ENCODE results near the gene MYL12A.

DNA sequence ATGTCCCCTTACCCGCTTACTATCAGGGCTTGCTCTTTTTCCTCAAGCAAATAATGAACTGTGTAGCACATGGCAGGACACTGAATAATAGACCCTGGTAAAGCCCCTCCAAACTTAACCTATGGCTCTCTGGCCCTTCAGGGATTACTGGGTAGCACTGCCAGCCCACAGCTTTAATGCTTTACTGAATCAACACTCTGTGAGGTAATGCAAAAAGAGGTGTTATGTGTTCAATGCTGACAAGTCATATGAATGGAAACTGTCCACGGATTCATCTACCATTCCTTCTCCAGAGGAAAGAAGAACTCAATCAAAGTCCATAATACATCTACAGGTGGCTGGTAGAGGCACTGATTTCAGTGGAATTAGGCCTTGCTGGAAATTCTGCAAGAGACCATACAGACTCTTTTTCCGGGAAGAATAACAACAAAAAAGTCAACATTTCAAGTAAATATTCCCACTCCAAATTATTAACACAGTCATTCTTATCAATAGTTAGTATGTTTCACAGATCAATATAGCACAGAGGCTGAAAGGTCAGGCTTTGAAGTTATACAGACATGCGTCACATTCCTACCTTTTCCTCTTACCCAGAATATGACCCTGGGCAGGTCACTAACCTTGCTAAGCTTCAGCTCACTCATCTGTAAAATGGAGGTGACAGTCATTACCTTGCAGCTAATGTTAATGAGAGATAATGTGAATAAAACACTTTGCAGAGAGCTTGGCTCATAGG is 14.0 kb upstream of the MYL12A start:
- TF ChIP-seq SP1 (IDR thresholded peaks at IDR 0.05; ENCODE audit: low read depth, low read length) (no peak), SIX5 (IDR thresholded peaks at IDR 0.05; ENCODE audit: low read depth, low read length) (no peak), POLR2A (IDR thresholded peaks at IDR 0.05; ENCODE audit: control extremely low read depth in 1 of 2, low read depth in 2 of 2, low read length in 2 of 2) (no peak), SIN3A (conservative IDR thresholded peaks at IDR 0.05 in 1 of 2, IDR thresholded peaks at IDR 0.05 in 1 of 2; ENCODE audit: low read depth in 1 of 2, low read length in 2 of 2) (no peak), ZNF274 (IDR thresholded peaks at IDR 0.05; ENCODE audit: borderline replicate concordance, extremely low read depth, low read length) (no peak), GTF2F1 (IDR thresholded peaks at IDR 0.05; ENCODE audit: borderline replicate concordance, low read depth, low read length) (no peak), SIRT6 (IDR thresholded peaks at IDR 0.05; ENCODE audit: low read length) (no peak), CEBPB (IDR thresholded peaks at IDR 0.05; ENCODE audit: low read depth, low read length) (no peak), TBP (IDR thresholded peaks at IDR 0.05; ENCODE audit: low read depth, low read length) (no peak)
- TF ChIP-seq, protein P1, sequence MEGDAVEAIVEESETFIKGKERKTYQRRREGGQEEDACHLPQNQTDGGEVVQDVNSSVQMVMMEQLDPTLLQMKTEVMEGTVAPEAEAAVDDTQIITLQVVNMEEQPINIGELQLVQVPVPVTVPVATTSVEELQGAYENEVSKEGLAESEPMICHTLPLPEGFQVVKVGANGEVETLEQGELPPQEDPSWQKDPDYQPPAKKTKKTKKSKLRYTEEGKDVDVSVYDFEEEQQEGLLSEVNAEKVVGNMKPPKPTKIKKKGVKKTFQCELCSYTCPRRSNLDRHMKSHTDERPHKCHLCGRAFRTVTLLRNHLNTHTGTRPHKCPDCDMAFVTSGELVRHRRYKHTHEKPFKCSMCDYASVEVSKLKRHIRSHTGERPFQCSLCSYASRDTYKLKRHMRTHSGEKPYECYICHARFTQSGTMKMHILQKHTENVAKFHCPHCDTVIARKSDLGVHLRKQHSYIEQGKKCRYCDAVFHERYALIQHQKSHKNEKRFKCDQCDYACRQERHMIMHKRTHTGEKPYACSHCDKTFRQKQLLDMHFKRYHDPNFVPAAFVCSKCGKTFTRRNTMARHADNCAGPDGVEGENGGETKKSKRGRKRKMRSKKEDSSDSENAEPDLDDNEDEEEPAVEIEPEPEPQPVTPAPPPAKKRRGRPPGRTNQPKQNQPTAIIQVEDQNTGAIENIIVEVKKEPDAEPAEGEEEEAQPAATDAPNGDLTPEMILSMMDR (IDR thresholded peaks at IDR 0.05; ENCODE audit: control extremely low read depth in 1 of 3, insufficient read depth in 1 of 3, low read depth in 1 of 3, low read length in 3 of 3): no peak
- TF ChIP-seq, protein P2, sequence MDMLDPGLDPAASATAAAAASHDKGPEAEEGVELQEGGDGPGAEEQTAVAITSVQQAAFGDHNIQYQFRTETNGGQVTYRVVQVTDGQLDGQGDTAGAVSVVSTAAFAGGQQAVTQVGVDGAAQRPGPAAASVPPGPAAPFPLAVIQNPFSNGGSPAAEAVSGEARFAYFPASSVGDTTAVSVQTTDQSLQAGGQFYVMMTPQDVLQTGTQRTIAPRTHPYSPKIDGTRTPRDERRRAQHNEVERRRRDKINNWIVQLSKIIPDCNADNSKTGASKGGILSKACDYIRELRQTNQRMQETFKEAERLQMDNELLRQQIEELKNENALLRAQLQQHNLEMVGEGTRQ (IDR thresholded peaks at IDR 0.05; ENCODE audit: low read length): no peak
